DMS 273 (cell line): ENCODE results near the gene ARMC3.

ENCODE experiments used
- DNase-seq: peaks from one replicate; lab custom pipeline; 2025; ENCODE audit not compliant: unreplicated experiment; lab: John Stamatoyannopoulos, UW

ARMC3 gene

GRCh38 chr10:22988581-22989360, 60.9 kb downstream of the ARMC3 start:
- DNase-seq = peak; percentile 79

- no peak for DNase-seq
Observed at GRCh38 chr10:22990443-22990842, 62.6 kb downstream of the ARMC3 start.

GRCh38 chr10:22992075-22992474, 64.2 kb downstream of the ARMC3 start:
- peak; percentile 8 for DNase-seq

GRCh38 chr10:22992621-22993020, 64.8 kb downstream of the ARMC3 start:
- peak; percentile 55 for DNase-seq

GRCh38 chr10:22993314-22993713, 65.5 kb downstream of the ARMC3 start:
- peak; percentile 20 for DNase-seq

- DNase-seq = peak; percentile 73
Observed at GRCh38 chr10:22997096-22997495, 69.2 kb downstream of the ARMC3 start.

- DNase-seq = no peak
Observed at GRCh38 chr10:22998091-22998490, 70.2 kb downstream of the ARMC3 start.

- peak; percentile 7 for DNase-seq
Observed at GRCh38 chr10:22999942-23000341, 72.1 kb downstream of the ARMC3 start.

GRCh38 chr10:23001901-23002516, 74.2 kb downstream of the ARMC3 start:
- no peak for DNase-seq

- DNase-seq = no peak
Observed at GRCh38 chr10:23005150-23005549, 77.3 kb downstream of the ARMC3 start.

- DNase-seq = no peak
Observed at GRCh38 chr10:23013581-23014335, 85.9 kb downstream of the ARMC3 start.

- DNase-seq = no peak
Observed at GRCh38 chr10:23015021-23015707, 87.3 kb downstream of the ARMC3 start.

- no peak for DNase-seq
Observed at GRCh38 chr10:23016636-23017035, 88.8 kb downstream of the ARMC3 start.

GRCh38 chr10:23019633-23020032, 91.8 kb downstream of the ARMC3 start:
- no peak for DNase-seq

- no peak for DNase-seq
Observed at GRCh38 chr10:23021430-23021829, 93.6 kb downstream of the ARMC3 start.

- DNase-seq = no peak
Observed at GRCh38 chr10:23024002-23024401, 96.1 kb downstream of the ARMC3 start.

GRCh38 chr10:23031318-23031717, 103.5 kb downstream of the ARMC3 start:
- no peak for DNase-seq

- no peak for DNase-seq
Observed at GRCh38 chr10:23034790-23035189, 106.9 kb downstream of the ARMC3 start.

- DNase-seq = peak; percentile 31
Observed at GRCh38 chr10:23035569-23035968, 107.7 kb downstream of the ARMC3 start.

- no peak for DNase-seq
Observed at GRCh38 chr10:23037152-23037551, 109.3 kb downstream of the ARMC3 start.

- no peak for DNase-seq
Observed at GRCh38 chr10:23037561-23037960, 109.7 kb downstream of the ARMC3 start.
